OCI-M2 (cell line): ENCODE measurements around the gene GMPR2.

ENCODE experiments used
- DNase-seq: peaks from one replicate; lab custom pipeline; 2025; ENCODE audit not compliant: unreplicated experiment; lab: John Stamatoyannopoulos, UW

The GMPR2 gene

GRCh38 chr14:24232645-24233537, at the start of gene GMPR2:
Gene GMPR2 (plus strand): TSS chr14:24232929. CDS start chr14:24233254, 325 bp downstream.
- peak; percentile 96 for DNase-seq

- no peak for DNase-seq
Observed at GRCh38 chr14:24183014-24183481, 49.7 kb upstream of the GMPR2 start.

DNA sequence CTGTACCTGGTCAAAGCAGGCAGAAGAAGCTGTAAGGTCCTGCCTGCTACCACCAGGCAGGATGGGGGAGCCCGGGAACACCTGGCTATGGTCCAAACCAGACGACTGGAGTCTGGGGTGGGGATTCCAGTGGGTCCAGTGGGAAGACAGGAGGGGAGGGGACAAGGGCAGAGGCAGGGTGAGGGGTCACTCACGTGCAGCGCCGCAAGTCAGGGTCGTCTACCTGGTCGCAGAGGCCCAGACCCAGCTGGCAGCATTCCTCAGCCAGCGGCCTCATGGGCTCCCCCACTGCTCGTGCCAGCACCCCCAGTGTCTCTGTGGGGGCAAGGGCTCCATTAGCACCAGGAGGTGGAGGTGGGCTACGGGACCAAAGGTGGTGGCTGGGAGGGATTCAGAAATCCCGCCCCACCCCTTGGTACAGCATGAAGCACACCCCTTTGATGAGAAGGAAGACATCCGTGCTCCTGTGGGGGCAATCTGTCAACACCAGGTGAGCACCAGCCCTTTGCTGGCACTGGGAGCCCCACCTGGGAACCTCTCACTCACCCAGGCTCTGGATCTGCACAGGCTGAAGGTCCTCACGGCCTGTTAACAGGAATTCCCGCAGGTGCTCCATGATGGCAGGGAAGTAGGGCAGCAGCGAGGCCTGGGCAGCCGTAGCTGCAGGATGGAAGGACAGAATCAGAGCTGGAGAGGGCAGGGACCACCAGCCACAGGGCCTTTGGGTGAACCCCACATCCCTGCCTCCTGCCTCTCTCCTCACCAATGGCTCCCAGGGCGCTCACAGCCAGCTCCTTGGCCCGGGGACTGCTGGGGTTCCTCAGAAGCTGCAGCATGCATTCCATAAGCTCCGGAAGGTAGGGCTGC, 48.4 kb upstream of the GMPR2 start:
- DNase-seq = no peak

DNA sequence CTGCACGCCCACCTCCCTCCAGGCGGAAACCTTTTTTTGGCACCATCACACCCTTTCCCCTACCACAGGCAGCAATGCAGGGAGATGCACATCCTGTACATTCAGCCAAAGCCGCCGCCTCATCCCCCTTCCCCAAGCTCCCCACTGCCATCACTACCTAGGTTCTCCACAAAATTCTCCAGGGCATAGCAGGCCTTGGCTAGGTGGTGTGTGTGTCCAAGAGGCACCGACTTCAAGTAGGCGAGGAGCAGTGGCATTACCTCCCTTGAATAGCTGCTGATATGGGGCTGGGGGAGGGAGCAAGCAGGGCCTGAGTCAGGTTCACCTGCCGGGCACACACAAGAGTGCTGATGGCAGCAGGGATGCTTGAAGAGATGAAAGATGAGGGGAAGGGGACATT, 47.7 kb upstream of the GMPR2 start:
- no peak for DNase-seq

DNA sequence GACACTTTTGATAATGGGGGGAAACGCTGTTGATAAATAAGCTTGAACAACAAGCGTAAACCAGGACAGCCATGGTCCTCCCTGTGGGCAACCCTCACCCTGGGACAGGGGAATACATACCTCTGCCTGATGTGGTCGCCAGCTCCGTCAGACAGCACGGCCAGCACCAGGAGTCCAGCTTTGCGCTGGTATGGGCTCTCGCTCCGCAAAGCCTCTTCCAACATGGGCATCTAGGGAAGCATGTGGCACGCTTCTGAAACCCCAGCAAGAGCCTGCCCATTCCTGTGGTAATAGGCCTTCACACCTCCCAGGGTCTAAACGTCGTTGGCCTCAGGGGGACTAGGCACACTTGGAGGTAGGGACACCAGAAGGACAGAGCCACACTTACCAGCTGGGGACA, 47.0 kb upstream of the GMPR2 start:
- no peak for DNase-seq

DNA sequence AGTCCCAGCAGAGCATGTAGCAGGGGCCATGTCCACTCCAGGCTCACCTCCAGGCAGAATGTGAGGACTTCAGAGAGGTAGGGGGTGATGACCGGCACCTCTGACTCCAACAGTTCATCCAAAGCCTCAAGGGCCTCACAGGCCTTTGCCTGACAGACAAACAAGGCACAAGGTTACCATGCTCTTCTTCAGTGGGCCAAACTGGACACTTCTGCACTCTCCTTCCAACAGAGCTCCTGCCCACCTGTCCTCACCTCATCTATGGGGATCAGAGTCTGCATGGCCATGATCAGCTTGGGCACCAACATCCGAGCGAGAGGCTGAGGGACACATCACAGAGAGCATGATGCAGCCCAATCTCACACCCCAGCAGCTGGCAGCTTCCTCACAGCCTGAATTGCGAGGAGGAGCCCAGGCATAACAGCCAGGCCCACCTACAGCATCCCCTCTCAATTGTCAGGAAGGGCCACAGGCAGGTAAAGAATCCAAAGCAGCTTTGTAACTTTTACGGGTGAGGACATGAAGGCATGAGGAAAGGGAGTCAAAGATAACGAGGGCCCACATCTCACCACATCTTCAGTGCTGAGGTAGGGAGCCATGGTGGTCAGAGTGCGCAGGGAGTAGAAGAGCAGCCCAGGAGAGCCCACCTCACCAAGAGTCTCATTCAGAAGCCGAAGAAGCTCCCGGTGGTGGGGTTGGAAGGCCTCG, 45.7 kb upstream of the GMPR2 start:
- no peak for DNase-seq

GRCh38 chr14:24187539-24187915, 45.2 kb upstream of the GMPR2 start:
- no peak for DNase-seq

GRCh38 chr14:24188251-24189058, 44.3 kb upstream of the GMPR2 start, which contains the start of gene IPO4:
Gene IPO4 (minus strand): TSS chr14:24188816. CDS start chr14:24188787, 29 bp downstream.
- peak; percentile 75 for DNase-seq

DNA sequence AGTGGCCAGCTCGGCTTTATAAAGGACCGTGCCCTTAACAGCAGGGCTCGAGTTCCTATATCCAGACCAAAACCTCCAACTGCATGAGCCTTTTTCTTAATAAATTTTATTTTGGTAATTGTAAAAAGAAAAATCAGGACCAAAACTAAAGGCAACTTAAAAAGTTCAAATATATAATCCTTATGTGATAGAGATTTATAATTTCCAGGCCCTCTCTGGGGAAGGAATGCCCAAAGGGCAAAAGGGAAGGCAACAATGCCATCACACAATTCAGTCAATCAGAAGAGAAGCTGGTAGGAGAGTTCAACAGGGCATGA, 43.7 kb upstream of the GMPR2 start:
- no peak for DNase-seq

DNA sequence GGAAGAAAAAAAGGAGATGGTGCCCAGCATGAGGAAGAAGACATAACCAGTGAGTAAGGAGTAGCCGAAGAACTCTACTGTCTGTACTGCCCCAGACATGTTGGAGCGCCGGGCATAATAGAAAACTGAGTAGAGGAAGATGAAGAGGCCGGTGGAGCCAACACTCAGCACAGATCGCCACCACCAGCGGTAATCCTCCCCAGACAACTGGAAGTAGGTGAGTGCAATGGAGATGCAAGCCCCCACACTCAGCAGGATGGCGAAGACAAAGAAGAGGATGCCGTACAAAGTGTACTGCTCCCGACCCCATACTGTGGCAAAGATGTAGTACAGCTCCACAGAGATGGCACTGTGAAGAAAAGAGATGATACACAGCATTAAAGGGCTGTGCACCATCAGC, 43.3 kb upstream of the GMPR2 start:
- DNase-seq = no peak

GRCh38 chr14:24190416-24190815, 42.3 kb upstream of the GMPR2 start:
- DNase-seq = no peak

DNA sequence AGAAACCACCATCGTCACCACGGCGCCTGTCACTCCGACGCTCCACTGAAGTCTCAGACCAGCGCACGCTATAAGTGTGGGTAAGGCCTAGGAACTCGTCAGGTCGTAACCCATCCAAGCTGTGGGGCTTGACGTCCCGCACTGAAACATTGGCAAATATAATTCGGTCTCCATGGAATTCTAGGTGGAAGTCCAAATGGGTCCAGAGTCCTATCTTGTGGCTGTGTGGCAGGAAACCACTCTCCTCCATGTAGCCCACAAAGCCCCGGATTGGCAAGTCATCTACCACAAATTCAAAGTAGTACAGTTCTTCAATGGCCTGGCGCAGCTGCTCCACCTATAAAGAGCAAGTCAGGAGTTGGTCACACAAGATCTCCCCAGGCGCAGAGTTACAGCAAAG, 39.8 kb upstream of the GMPR2 start:
- no peak for DNase-seq

DNA sequence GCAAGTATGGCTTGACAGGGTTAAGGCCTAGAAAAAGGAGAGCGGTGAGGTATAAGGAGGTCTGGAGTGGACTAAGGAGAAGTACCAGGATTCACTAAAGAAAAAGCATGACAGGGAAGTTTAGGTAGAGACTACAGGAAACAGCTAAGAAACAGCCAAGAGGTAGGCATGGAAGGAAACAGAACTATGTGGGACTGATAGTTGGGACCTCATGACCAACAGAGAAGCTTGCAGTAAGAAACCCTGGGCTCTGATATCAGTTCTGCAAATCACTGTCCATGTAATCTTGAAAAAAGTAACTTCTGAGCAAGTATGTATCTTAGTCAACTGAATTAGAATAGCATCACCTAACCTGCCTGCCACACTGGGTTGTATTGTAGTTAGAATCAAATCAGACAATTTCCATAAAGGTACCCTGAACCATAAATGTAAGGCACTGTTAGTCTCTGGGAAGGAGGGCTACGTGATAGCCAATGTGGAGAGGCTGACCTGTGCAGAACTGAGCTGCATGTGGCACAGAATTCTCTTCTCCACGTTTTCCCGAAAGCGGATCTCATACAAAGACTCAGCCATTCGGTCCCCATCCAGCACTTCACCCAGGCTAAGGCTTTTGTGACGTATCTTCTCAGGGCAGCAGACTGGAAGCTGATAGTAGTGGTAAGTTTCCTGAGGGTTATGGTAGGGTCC, 38.4 kb upstream of the GMPR2 start:
- DNase-seq = no peak

- DNase-seq = no peak
Observed at GRCh38 chr14:24194873-24195185, 37.9 kb upstream of the GMPR2 start.

DNA sequence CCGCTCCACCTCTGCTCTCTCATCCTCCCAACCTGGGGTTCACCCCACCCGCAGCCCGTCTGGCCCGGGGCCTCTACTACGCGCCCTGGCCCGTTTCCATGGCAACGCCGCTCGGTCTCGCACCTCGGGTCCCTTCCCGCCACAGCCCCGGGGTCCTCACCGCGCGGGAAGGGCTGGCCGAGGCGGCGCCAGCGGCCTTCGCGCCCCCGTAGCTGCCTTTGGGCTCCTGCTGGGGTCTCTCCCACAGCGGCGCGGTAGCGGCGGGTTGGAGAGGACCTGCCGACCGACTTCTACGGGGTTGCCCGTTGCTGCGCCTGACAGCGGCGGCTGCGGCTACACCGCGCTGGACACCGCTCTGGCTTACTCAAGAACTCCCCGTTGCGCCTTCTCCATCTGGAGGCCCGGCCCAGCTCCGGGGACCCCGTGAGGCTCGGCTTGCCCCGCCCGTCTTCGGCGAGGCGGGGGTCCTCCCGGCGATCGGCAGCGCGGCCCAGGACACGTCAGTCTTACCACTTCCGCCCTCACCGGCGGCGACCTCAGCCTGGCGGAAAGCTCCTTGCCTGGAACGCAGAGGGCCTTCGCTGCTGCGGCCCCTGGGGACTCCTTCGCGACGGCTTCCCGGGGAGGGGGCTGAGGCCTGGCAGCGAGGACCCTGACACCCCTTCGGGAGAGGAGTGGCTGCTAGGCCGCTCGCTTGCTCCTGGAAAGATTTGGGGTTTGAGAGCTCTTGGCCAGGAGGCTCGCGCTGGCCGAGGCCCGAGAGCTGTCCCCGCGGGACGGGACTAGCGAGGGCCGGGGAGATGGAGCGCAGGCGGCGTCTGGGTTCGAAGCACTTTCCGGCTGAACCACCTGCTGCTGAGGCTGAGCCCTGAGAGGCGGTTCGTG, 37.3 kb upstream of the GMPR2 start, which contains the start of gene TM9SF1:
TM9SF1 (minus strand) TSS at position 256 of the 885 bp plus-strand sequence. CDS start 422 bp downstream, outside the sequence.
- DNase-seq = peak; percentile 73

GRCh38 chr14:24196071-24197055, 36.4 kb upstream of the GMPR2 start:
- DNase-seq = no peak

GRCh38 chr14:24197056-24197450, 35.7 kb upstream of the GMPR2 start:
- DNase-seq = no peak
